ENCODE measurements around the gene C17orf114. TPM values are rescaled to one million over a fixed set of nuclear protein-coding genes. Genes with fewer than 3 reads are reported as not detected.

Gene C17orf114

GRCh38 chr17:4764595-4764994, 37.5 kb downstream of the C17orf114 start:
- no peaks in the 10 kb centered on the region for H3K36me3 ChIP-seq
- H3K27ac ChIP-seq = peak overlapping the region in 1 of 2 donors; percentile 51
- intact Hi-C loops (cut with DNase I) = no loop called here
- TF ChIP-seq CTCF (IDR thresholded peaks at IDR 0.05) = no peak
- H3K9me3 ChIP-seq = no peaks in the 10 kb centered on the region
- H3K4me1 ChIP-seq = no peaks in the 10 kb centered on the region
- no peaks in the 10 kb centered on the region for H3K27me3 ChIP-seq
- no peak overlapping the region for H3K4me3 ChIP-seq
- no peak for DNase-seq (ENCODE audit: low spot score in 2 of 2)

DNA sequence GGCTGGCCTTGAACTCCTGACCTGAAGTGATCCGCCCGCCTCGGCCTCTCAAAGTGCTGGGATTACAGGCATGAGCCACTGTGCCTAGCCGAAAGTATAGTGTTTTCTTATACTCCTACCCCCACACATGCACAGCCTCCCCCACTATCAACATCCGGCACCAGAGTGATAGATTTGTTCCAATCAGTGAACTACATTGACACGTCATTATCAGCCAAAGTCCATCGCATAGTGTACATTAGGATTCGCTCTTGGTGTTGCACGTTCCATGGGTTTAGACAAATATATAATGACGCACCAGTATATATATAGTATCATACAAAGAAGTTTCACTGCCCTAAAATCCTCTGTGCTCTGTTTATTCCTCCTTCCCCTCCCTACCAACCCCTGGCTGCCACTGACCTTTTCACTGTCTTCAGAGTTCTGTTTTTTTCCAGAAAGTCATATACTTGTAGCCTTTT, 42.3 kb downstream of the C17orf114 start:
- H3K27me3 ChIP-seq = no peaks in the 10 kb centered on the region
- H3K27ac ChIP-seq = no peak overlapping the region
- no peaks in the 10 kb centered on the region for H3K4me1 ChIP-seq
- no peak overlapping the region for H3K4me3 ChIP-seq
- intact Hi-C loops (cut with DNase I) = no loop called here
- TF ChIP-seq CTCF (IDR thresholded peaks at IDR 0.05) = no peak
- H3K36me3 ChIP-seq = no peaks in the 10 kb centered on the region
- H3K9me3 ChIP-seq = no peaks in the 10 kb centered on the region
- DNase-seq (ENCODE audit: low spot score in 2 of 2) = no peak

DNA sequence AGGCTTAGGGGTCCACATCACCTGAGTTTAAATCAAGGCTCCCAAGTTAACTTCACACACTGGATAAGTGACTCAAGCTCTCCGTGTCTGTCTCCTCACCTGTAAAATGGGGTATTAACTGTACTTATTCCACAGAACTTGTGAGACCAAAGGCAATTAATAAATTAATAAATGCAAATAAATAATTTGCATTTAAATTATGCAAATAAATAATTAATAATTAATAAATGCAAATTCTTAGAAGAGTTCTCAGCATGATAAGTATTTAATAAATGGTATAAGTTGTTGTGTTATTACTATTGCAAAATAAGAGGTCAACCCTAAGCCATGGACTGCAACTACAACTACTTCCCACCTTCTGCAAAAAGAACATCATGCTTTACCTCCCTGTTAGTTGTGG, 48.7 kb downstream of the C17orf114 start:
- DNase-seq (ENCODE audit: low spot score in 2 of 2) = no peak
- Histone ChIP-seq H3K27ac (no peak overlapping the region), H3K27me3 (no peaks in the 10 kb centered on the region), H3K4me3 (no peak overlapping the region), H3K4me1 (no peaks in the 10 kb centered on the region), H3K36me3 (no peaks in the 10 kb centered on the region), H3K9me3 (no peaks in the 10 kb centered on the region)
- TF ChIP-seq CTCF (IDR thresholded peaks at IDR 0.05) = no peak
- intact Hi-C loops (cut with DNase I) = no loop called here

DNA sequence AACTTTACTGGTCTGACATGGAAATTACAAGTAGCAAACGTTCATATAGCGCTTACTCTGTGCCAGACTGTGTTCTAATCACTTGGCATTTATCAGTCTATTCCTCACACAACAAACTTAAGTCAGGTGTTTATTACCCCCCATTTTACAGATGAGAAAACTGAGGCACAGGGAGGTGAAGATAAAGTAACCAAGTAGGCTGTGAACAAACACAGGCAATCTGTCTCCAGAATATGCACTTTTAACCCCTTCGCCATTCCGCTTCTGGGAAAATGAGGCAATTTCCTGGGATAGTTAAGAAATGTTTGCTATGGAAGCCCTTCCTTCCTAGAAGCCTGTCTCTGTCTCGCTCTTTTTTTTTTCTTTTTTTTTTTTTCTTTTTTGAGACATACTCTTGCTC, 50.2 kb downstream of the C17orf114 start:
- no peaks in the 10 kb centered on the region for H3K36me3 ChIP-seq
- no peaks in the 10 kb centered on the region for H3K9me3 ChIP-seq
- no peak for DNase-seq (ENCODE audit: low spot score in 2 of 2)
- intact Hi-C loops (cut with DNase I) = no loop called here
- no peak for TF ChIP-seq CTCF (IDR thresholded peaks at IDR 0.05)
- H3K4me3 ChIP-seq = no peak overlapping the region
- H3K27ac ChIP-seq = no peak overlapping the region
- H3K27me3 ChIP-seq = no peaks in the 10 kb centered on the region
- no peaks in the 10 kb centered on the region for H3K4me1 ChIP-seq

Other genes starting within 250 kb of the C17orf114 start
- gene MYBBP1A, start 246.9 kb downstream of the C17orf114 start, total RNA-seq = 94.5 TPM
- not detected for gene GGT6, start 241.8 kb downstream of the C17orf114 start, total RNA-seq
- gene SMTNL2, start 217.8 kb downstream of the C17orf114 start, total RNA-seq = 15.6 TPM
- not detected for gene ALOX15, start 160.7 kb downstream of the C17orf114 start, total RNA-seq
- gene PELP1, start 98.2 kb downstream of the C17orf114 start, total RNA-seq = 22.8 TPM
- 43.4 TPM for gene ARRB2, start 91.7 kb downstream of the C17orf114 start, total RNA-seq
- gene MED11, start 70.9 kb downstream of the C17orf114 start, total RNA-seq = 10.9 TPM
- gene ZMYND15, start 62.5 kb downstream of the C17orf114 start, total RNA-seq = not detected
- 12.5 TPM for gene CXCL16, start 62.4 kb downstream of the C17orf114 start, total RNA-seq
- not detected for gene TM4SF5, start 30.4 kb downstream of the C17orf114 start, total RNA-seq
- not detected for gene VMO1, start 16.0 kb downstream of the C17orf114 start, total RNA-seq
- not detected for gene GLTPD2, start 13.4 kb downstream of the C17orf114 start, total RNA-seq
- 160 TPM for gene PSMB6, start 6.2 kb downstream of the C17orf114 start, total RNA-seq
- gene PLD2, start 4.8 kb upstream of the C17orf114 start, total RNA-seq = 64.5 TPM
- 45.6 TPM for gene MINK1, start 31.0 kb upstream of the C17orf114 start, total RNA-seq
- gene C17orf107, start 97.2 kb upstream of the C17orf114 start, total RNA-seq = not detected
- gene CHRNE, start 100.8 kb upstream of the C17orf114 start, total RNA-seq = not detected
- gene GP1BA, start 129.9 kb upstream of the C17orf114 start, total RNA-seq = not detected
- gene SLC25A11, start 137.7 kb upstream of the C17orf114 start, total RNA-seq = 56.2 TPM
- 164 TPM for gene RNF167, start 137.9 kb upstream of the C17orf114 start, total RNA-seq
- gene PFN1, start 146.2 kb upstream of the C17orf114 start, total RNA-seq = 1,046 TPM
- gene ENO3, start 148.8 kb upstream of the C17orf114 start, total RNA-seq = not detected
- gene SPAG7, start 165.5 kb upstream of the C17orf114 start, total RNA-seq = 4.9 TPM
- gene CAMTA2, start 185.3 kb upstream of the C17orf114 start, total RNA-seq = 72.1 TPM
- not detected for gene INCA1, start 195.2 kb upstream of the C17orf114 start, total RNA-seq
- 94.0 TPM for gene KIF1C, start 195.6 kb upstream of the C17orf114 start, total RNA-seq
- not detected for gene SLC52A1, start 233.1 kb upstream of the C17orf114 start, total RNA-seq